ENCODE measurements around the gene NPPC.

- TF ChIP-seq CTCF (IDR thresholded peaks at IDR 0.05; ENCODE audit: control extremely low read depth in 1 of 3, insufficient read depth in 1 of 3, low read depth in 1 of 3, low read length in 3 of 3) (no peak), BACH1 (IDR thresholded peaks at IDR 0.05; ENCODE audit: low read length) (no peak), SUZ12 (IDR thresholded peaks at IDR 0.05; ENCODE audit: low read length) (no peak), NRF1 (IDR thresholded peaks at IDR 0.05; ENCODE audit: low read depth, low read length) (no peak), RAD21 (IDR thresholded peaks at IDR 0.05 in 1 of 2, conservative IDR thresholded peaks at IDR 0.05 in 1 of 2; ENCODE audit: low read depth in 2 of 2, low read length in 2 of 2) (no peak), ZNF274 (IDR thresholded peaks at IDR 0.05; ENCODE audit: borderline replicate concordance, extremely low read depth, low read length) (no peak), ATF2 (IDR thresholded peaks at IDR 0.05; ENCODE audit: low read length) (no peak), USF2 (IDR thresholded peaks at IDR 0.05; ENCODE audit: low read length) (no peak), JUN (IDR thresholded peaks at IDR 0.05; ENCODE audit: low read depth, low read length) (no peak), MAFK (IDR thresholded peaks at IDR 0.05; ENCODE audit: low read depth, low read length) (no peak), POLR2AphosphoS5 (IDR thresholded peaks at IDR 0.05; ENCODE audit: low read depth, low read length) (no peak)
- TF ChIP-seq, protein P1, sequence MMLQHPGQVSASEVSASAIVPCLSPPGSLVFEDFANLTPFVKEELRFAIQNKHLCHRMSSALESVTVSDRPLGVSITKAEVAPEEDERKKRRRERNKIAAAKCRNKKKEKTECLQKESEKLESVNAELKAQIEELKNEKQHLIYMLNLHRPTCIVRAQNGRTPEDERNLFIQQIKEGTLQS (IDR thresholded peaks at IDR 0.05; ENCODE audit: insufficient read depth, low read depth, low read length): no peak
Observed at GRCh38 chr2:231908584-231908983, 17.6 kb downstream of the NPPC start.

Measured in H1 (cell line).